ENCODE measurements around the gene YAP1.

DNA sequence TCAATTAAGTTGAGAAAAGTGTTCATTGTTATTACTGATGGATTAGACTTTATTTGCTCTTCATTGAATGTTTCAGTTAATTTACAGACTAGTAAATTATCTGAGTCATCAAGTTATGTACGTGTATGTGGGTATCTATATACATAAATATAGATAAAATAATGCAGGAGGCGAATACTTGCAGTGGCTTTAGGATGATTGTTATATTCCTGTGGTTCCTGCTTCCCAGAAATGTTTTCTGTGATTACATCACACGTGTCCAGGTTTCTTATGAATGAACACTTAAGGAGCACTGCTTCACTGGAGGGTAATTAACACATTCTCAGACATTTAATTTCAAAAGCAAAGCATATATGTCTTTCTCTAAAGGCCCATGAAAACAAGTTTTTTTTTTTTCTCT is 28.4 kb downstream of the YAP1 start:
- TF ChIP-seq POLR2AphosphoS5 (IDR thresholded peaks at IDR 0.05; ENCODE audit: low read depth) (no peak), CTCF (IDR thresholded peaks at IDR 0.05; ENCODE audit: insufficient read depth, low read length) (no peak), SPI1 (IDR thresholded peaks at IDR 0.05; ENCODE audit: borderline replicate concordance, low read depth) (no peak), GABPA (IDR thresholded peaks at IDR 0.05; ENCODE audit: low read depth) (no peak)

All from HL-60 (cell line).